Fibroblast of lung (primary cell): ENCODE data around the gene NPR1.

Experiments used
- EZH2 ChIP-seq: IDR thresholded peaks from 2 replicates; pipeline ENCODE4 v1.5.1; 2012; ENCODE audit warnings: low read length, control low read depth, mild to moderate bottlenecking; ENCODE audit errors: missing control alignments
- TF ChIP-seq, protein P1 (sequence below), 2 donors: IDR thresholded peaks in 1 of 2; conservative IDR thresholded peaks in 1 of 2; 1 replicate in 1 of 2; 2 replicates in 1 of 2; pipeline ENCODE4 v1.5.1; 2011 to 2012; ENCODE audit warnings: low read length in 2 of 2, control low read depth in 1 of 2, inconsistent platforms in 1 of 2, low read depth in 1 of 2, mild to moderate bottlenecking in 1 of 2

- TF ChIP-seq, protein P1, sequence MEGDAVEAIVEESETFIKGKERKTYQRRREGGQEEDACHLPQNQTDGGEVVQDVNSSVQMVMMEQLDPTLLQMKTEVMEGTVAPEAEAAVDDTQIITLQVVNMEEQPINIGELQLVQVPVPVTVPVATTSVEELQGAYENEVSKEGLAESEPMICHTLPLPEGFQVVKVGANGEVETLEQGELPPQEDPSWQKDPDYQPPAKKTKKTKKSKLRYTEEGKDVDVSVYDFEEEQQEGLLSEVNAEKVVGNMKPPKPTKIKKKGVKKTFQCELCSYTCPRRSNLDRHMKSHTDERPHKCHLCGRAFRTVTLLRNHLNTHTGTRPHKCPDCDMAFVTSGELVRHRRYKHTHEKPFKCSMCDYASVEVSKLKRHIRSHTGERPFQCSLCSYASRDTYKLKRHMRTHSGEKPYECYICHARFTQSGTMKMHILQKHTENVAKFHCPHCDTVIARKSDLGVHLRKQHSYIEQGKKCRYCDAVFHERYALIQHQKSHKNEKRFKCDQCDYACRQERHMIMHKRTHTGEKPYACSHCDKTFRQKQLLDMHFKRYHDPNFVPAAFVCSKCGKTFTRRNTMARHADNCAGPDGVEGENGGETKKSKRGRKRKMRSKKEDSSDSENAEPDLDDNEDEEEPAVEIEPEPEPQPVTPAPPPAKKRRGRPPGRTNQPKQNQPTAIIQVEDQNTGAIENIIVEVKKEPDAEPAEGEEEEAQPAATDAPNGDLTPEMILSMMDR (conservative IDR thresholded peaks at IDR 0.05 in 1 of 2, IDR thresholded peaks at IDR 0.05 in 1 of 2; ENCODE audit: low read depth in 1 of 2, low read length in 2 of 2) = no peak
- TF ChIP-seq EZH2 = no peak
Measured at GRCh38 chr1:153705484-153705883, 27.0 kb downstream of the NPR1 start.
